HCT116 (cell line): ENCODE results near the gene SCAND1. TPM values are rescaled to one million over a fixed set of nuclear protein-coding genes. Genes with fewer than 3 reads are reported as not detected.

Experiments
- ATAC-seq: fragments of 200-7000 bp; cut with Tn5 transposase; 2 replicates; pipeline ENCODE4 v1.9.1; 2020; ENCODE audit warnings: mild to moderate bottlenecking, moderate library complexity
- BruUV-seq: library from RNA; stranded (reverse); fragments of 400-500 nt; replicated peaks from 2 replicates; lab custom pipeline; 2021; lab: Mats Ljungman, UMichigan
- CTCF ChIA-PET: fragments of 300-600 bp; sonication (Branson Sonifier 250); formaldehyde crosslinking; loops from one replicate; lab custom pipeline; 2021; ENCODE audit warnings: antibody characterized with exemption; lab: Charles Lee
- POLR2A ChIA-PET: fragments of 300-600, 350-600 bp; sonication (Branson Sonifier 250); formaldehyde crosslinking; loops from one replicate; lab custom pipeline; 2021; ENCODE audit warnings: antibody characterized with exemption; lab: Charles Lee
- RAD21 ChIA-PET, 2 experiments: fragments of 300-600 bp; sonication (Branson Sonifier 250); formaldehyde crosslinking; loops; one replicate each; lab custom pipeline; 2023; ENCODE audit warnings: low total read pairs in 2 of 2; ENCODE audit not compliant: uncharacterized antibody in 2 of 2, unreplicated experiment in 2 of 2, low non-redundant PET in 1 of 2; lab: Charles Lee
- DNase-seq: peaks from one replicate; pipeline ENCODE4 v3.0.0-alpha.2; 2010; ENCODE audit warnings: low read depth, low spot score
- H2AFZ ChIP-seq: fragments of 200-600 bp; shearing (Covaris generic), sonication (generic); 2 replicates; pipeline ENCODE4 v1.6.1; 2017; ENCODE audit warnings: low read depth, mixed run types, mixed read lengths, antibody characterized with exemption, low read length; ENCODE audit not compliant: poor library complexity, severe bottlenecking
- H3K27ac ChIP-seq: 2 replicates; pipeline ENCODE4 v1.5.1; 2012; ENCODE audit warnings: low read depth, low read length
- H3K27me3 ChIP-seq: fragments of 200-600 bp; sonication (generic); 2 replicates; pipeline ENCODE4 v1.6.1; 2016; ENCODE audit warnings: mixed run types, low read length, mixed read lengths; ENCODE audit not compliant: insufficient read depth
- H3K36me3 ChIP-seq, 2 experiments: fragments of 200-500 bp in 1 of 2; fragments of 200-600 bp in 1 of 2; sonication (Bioruptor generic) in 1 of 2; sonication (generic) in 1 of 2; 2 replicates each; pipeline versions ENCODE4 v1.5.1 to v1.6.1; 2014 to 2016; ENCODE audit warnings: low read length in 2 of 2, inconsistent platforms in 1 of 2, mixed read lengths in 1 of 2, mixed run types in 1 of 2; ENCODE audit not compliant: insufficient read depth in 2 of 2, control insufficient read depth in 1 of 2
- H3K4me1 ChIP-seq, 2 experiments: fragments of 200-600 bp in 1 of 2; sonication (generic) in 1 of 2; 2 replicates each; pipeline versions ENCODE4 v1.5.1 to v1.6.1; 2012 to 2017; ENCODE audit warnings: low read length in 2 of 2, inconsistent platforms in 1 of 2, mild to moderate bottlenecking in 1 of 2, mixed read lengths in 1 of 2, mixed run types in 1 of 2, moderate library complexity in 1 of 2; ENCODE audit not compliant: insufficient read depth in 2 of 2, control insufficient read depth in 1 of 2
- H3K4me2 ChIP-seq: fragments of 200-600 bp; sonication (generic); 2 replicates; pipeline ENCODE4 v1.6.1; 2017; ENCODE audit warnings: mixed run types, low read length, mixed read lengths
- H3K4me3 ChIP-seq, 2 experiments: fragments of 200-600 bp in 1 of 2; sonication (generic) in 1 of 2; replicated peaks in 1 of 2; 2 replicates each; pipeline ENCODE4 v1.5.1; 2011 to 2016; ENCODE audit warnings: low read length in 2 of 2, control low read depth in 1 of 2, low read depth in 1 of 2, mild to moderate bottlenecking in 1 of 2, mixed read lengths in 1 of 2, mixed run types in 1 of 2
- H3K79me2 ChIP-seq: fragments of 200-600 bp; sonication (generic); 2 replicates; pipeline ENCODE4 v1.6.1; 2017; ENCODE audit warnings: mild to moderate bottlenecking, mixed run types, low read length, moderate library complexity, mixed read lengths; ENCODE audit not compliant: insufficient read depth
- H3K9ac ChIP-seq: fragments of 200-600 bp; sonication (generic); 2 replicates; pipeline ENCODE4 v1.6.1; 2016; ENCODE audit warnings: low read length, mixed read lengths
- H3K9me2 ChIP-seq: fragments of 200-600 bp; sonication (generic), shearing (Covaris generic); 2 replicates; pipeline ENCODE4 v1.6.1; 2017; ENCODE audit warnings: mixed run types, mild to moderate bottlenecking, moderate library complexity; ENCODE audit not compliant: insufficient read depth
- H3K9me3 ChIP-seq, 2 experiments: fragments of 200-500 bp in 1 of 2; fragments of 200-600 bp in 1 of 2; sonication (Bioruptor generic) in 1 of 2; sonication (generic) in 1 of 2; 2 replicates each; pipeline ENCODE4 v1.6.1; 2014 to 2017; ENCODE audit warnings: low read length in 2 of 2, mixed read lengths in 2 of 2, inconsistent platforms in 1 of 2, low read depth in 1 of 2, mild to moderate bottlenecking in 1 of 2, mixed run types in 1 of 2, moderate library complexity in 1 of 2; ENCODE audit not compliant: control insufficient read depth in 1 of 2, insufficient read depth in 1 of 2
- H4K20me1 ChIP-seq: fragments of 200-600 bp; sonication (generic), shearing (Covaris generic); 2 replicates; pipeline ENCODE4 v1.6.1; 2017; ENCODE audit warnings: mixed run types, mild to moderate bottlenecking, moderate library complexity; ENCODE audit not compliant: insufficient read depth
- ATF3 ChIP-seq: IDR thresholded peaks from 2 replicates; pipeline ENCODE4 v1.6.1; 2012
- CBX3 ChIP-seq: IDR thresholded peaks from 2 replicates; pipeline ENCODE4 v1.6.1; 2012; ENCODE audit warnings: low read depth
- CEBPB ChIP-seq: IDR thresholded peaks from 2 replicates; pipeline ENCODE4 v1.6.1; 2012; ENCODE audit warnings: low read depth
- CTCF ChIP-seq, 3 experiments: fragments of 200-600 bp in 1 of 3; sonication (generic) in 1 of 3; IDR thresholded peaks in 2 of 3; conservative IDR thresholded peaks in 1 of 3; 2 replicates each; pipeline ENCODE4 v1.5.1; 2012 to 2017; ENCODE audit warnings: low read depth in 2 of 3, low read length in 2 of 3, antibody characterized with exemption in 1 of 3, borderline replicate concordance in 1 of 3, control low read depth in 1 of 3, mild to moderate bottlenecking in 1 of 3, mixed read lengths in 1 of 3, mixed run types in 1 of 3, moderate library complexity in 1 of 3; ENCODE audit not compliant: insufficient read depth in 1 of 3
- EGR1 ChIP-seq: IDR thresholded peaks from 2 replicates; pipeline ENCODE4 v1.6.1; 2012; ENCODE audit warnings: low read depth
- ELF1 ChIP-seq: IDR thresholded peaks from 2 replicates; pipeline ENCODE4 v1.6.1; 2012; ENCODE audit warnings: low read depth, borderline replicate concordance
- EZH2phosphoT487 ChIP-seq: fragments of 200-600 bp; IDR thresholded peaks from 2 replicates; pipeline ENCODE4 v1.6.1; 2018; ENCODE audit warnings: antibody characterized with exemption, borderline replicate concordance
- FOSL1 ChIP-seq: IDR thresholded peaks from 2 replicates; pipeline ENCODE4 v1.6.1; 2012; ENCODE audit warnings: low read depth
- JUND ChIP-seq: IDR thresholded peaks from 2 replicates; pipeline ENCODE4 v1.6.1; 2012
- POLR2A ChIP-seq: IDR thresholded peaks from 2 replicates; pipeline ENCODE4 v1.7.0; 2011; ENCODE audit warnings: borderline replicate concordance; ENCODE audit not compliant: insufficient read depth, insufficient read length; ENCODE audit errors: extremely low read depth
- POLR2AphosphoS5 ChIP-seq: IDR thresholded peaks from 2 replicates; pipeline ENCODE4 v1.6.1; 2011; ENCODE audit warnings: mild to moderate bottlenecking, low read depth, low read length, moderate library complexity
- RAD21 ChIP-seq: IDR thresholded peaks from 2 replicates; pipeline ENCODE4 v1.6.1; 2012; ENCODE audit warnings: low read depth, mild to moderate bottlenecking
- REST ChIP-seq: IDR thresholded peaks from 2 replicates; pipeline ENCODE4 v1.6.1; 2012; ENCODE audit warnings: low read depth
- SIN3A ChIP-seq: IDR thresholded peaks from 2 replicates; pipeline ENCODE4 v1.6.1; 2012; ENCODE audit warnings: low read depth
- SP1 ChIP-seq: IDR thresholded peaks from 2 replicates; pipeline ENCODE4 v1.6.1; 2012; ENCODE audit warnings: low read depth
- TCF7L2 ChIP-seq: IDR thresholded peaks from 2 replicates; pipeline ENCODE4 v1.7.0; 2011; ENCODE audit warnings: borderline replicate concordance, inconsistent platforms; ENCODE audit not compliant: insufficient read depth, insufficient read length; ENCODE audit errors: extremely low read depth
- YY1 ChIP-seq: IDR thresholded peaks from 2 replicates; pipeline ENCODE4 v1.6.1; 2011; ENCODE audit warnings: low read length, low read depth, moderate library complexity, mild to moderate bottlenecking; ENCODE audit not compliant: insufficient replicate concordance; ENCODE audit errors: extremely low read depth
- ZBTB33 ChIP-seq: IDR thresholded peaks from 2 replicates; pipeline ENCODE4 v1.6.1; 2011; ENCODE audit warnings: mild to moderate bottlenecking, low read length, moderate library complexity; ENCODE audit not compliant: insufficient replicate concordance; ENCODE audit errors: extremely low read depth
- ZFX ChIP-seq: fragments of 450-650 bp; IDR thresholded peaks from 2 replicates; pipeline ENCODE4 v1.6.1; 2017
- ZNF274 ChIP-seq: fragments of 200-500 bp; sonication (Bioruptor generic); IDR thresholded peaks from 2 replicates; pipeline ENCODE4 v1.6.1; 2014; ENCODE audit warnings: mild to moderate bottlenecking, low read depth, low read length, inconsistent platforms
- intact Hi-C: fragments of 100-400 bp; cut with micrococcal nuclease; formaldehyde crosslinking; loops from 2 replicates; pipeline ENCODE4 v1.10.0; 2022
- total RNA-seq: library from RNA; stranded (reverse); gene quantifications from one replicate; pipeline ENCODE4 v1.2.1, GENCODE V29; 2021; ENCODE audit not compliant: unreplicated experiment

SCAND1 gene
- total RNA-seq, 1 experiment from 2014 or later: 46.2 TPM

- H3K4me2 ChIP-seq: no peak overlapping the region
- no peaks in the 10 kb centered on the region for H3K4me1 ChIP-seq
- no TSS peak for BruUV-seq
- DNase-seq: no peak
- peaks cover 0 to 4% of the 10 kb centered on the region in 2 experiments; a peak in 2 of 4 replicates for H3K36me3 ChIP-seq
- ChIA-PET CTCF (no interaction called here), RAD21 (no interaction called here), POLR2A (no interaction called here)
- no peaks in the 10 kb centered on the region for H3K79me2 ChIP-seq
- ATAC-seq: no peak
- no peak overlapping the region for H2AFZ ChIP-seq
- TF ChIP-seq SP1 (no peak), ZNF274 (no peak), YY1 (no peak), POLR2AphosphoS5 (no peak), POLR2A (no peak), ELF1 (no peak), EZH2phosphoT487 (no peak), TCF7L2 (no peak), JUND (no peak), FOSL1 (no peak), CEBPB (no peak), ATF3 (no peak), REST (no peak), CTCF (IDR thresholded peaks at IDR 0.05 in 2 of 3, conservative IDR thresholded peaks at IDR 0.05 in 1 of 3; ENCODE audit: borderline replicate concordance in 1 of 3, insufficient read depth in 1 of 3, low read depth in 2 of 3, low read length in 2 of 3) (no peak), RAD21 (no peak), SIN3A (no peak), EGR1 (no peak), ZBTB33 (no peak), ZFX (no peak), CBX3 (no peak)
- no peaks in the 10 kb centered on the region for H3K9me2 ChIP-seq
- H3K9me3 ChIP-seq: no peaks in the 10 kb centered on the region
- no peaks in the 10 kb centered on the region for H4K20me1 ChIP-seq
- H3K9ac ChIP-seq: no peak overlapping the region
- intact Hi-C loops: no loop called here
- no peak overlapping the region for H3K27ac ChIP-seq
- H3K4me3 ChIP-seq: no peak overlapping the region
- H3K27me3 ChIP-seq: no peaks in the 10 kb centered on the region
Observed at GRCh38 chr20:35917077-35917476, 37.2 kb downstream of the SCAND1 start.
